A673 (cell line): ENCODE results near the gene TET1. TPM values are rescaled to one million over a fixed set of nuclear protein-coding genes. Genes with fewer than 3 reads are reported as not detected.

ENCODE experiments used
- BruUV-seq: library from RNA; stranded (reverse); fragments of 400-500 nt; replicated peaks from 2 replicates; lab custom pipeline; 2021; lab: Mats Ljungman, UMichigan
- CTCF ChIA-PET: fragments of 300-600 bp; sonication (Branson Sonifier 250); formaldehyde crosslinking; loops from one replicate; lab custom pipeline; 2022; ENCODE audit warnings: antibody characterized with exemption; lab: Charles Lee
- POLR2A ChIA-PET: fragments of 300-600 bp; sonication (Branson Sonifier 250); formaldehyde crosslinking; loops from one replicate; lab custom pipeline; 2022; ENCODE audit warnings: antibody characterized with exemption; ENCODE audit not compliant: low non-redundant PET; lab: Charles Lee
- DNase-seq: peaks from one replicate; pipeline ENCODE4 v3.0.0-alpha.2; 2015; ENCODE audit warnings: low spot score
- H3K27ac ChIP-seq: fragments of 200-600 bp; sonication (generic); 2 replicates; pipeline ENCODE4 v1.5.1; 2016; ENCODE audit warnings: mixed run types, low read depth, mild to moderate bottlenecking, mixed read lengths, antibody characterized with exemption, low read length; ENCODE audit not compliant: poor library complexity, severe bottlenecking
- H3K27me3 ChIP-seq: fragments of 200-600 bp; sonication (generic); replicated peaks from 2 replicates; pipeline ENCODE4 v1.6.1; 2017; ENCODE audit warnings: mixed run types, low read depth, mild to moderate bottlenecking, mixed read lengths, antibody characterized with exemption, low read length; ENCODE audit not compliant: insufficient read depth, poor library complexity
- H3K36me3 ChIP-seq: fragments of 200-600 bp; sonication (generic); 2 replicates; pipeline ENCODE4 v1.6.1; 2016; ENCODE audit warnings: mixed run types, mild to moderate bottlenecking, mixed read lengths, antibody characterized with exemption, low read length; ENCODE audit not compliant: insufficient read depth, poor library complexity, severe bottlenecking
- H3K4me1 ChIP-seq: fragments of 200-600 bp; sonication (generic); 2 replicates; pipeline ENCODE4 v1.6.1; 2017; ENCODE audit warnings: mixed run types, mild to moderate bottlenecking, mixed read lengths, antibody characterized with exemption, low read length; ENCODE audit not compliant: insufficient read depth, poor library complexity, severe bottlenecking
- H3K4me3 ChIP-seq: fragments of 200-600 bp; sonication (generic); 2 replicates; pipeline ENCODE4 v1.5.1; 2016; ENCODE audit warnings: low read depth, mixed run types, mild to moderate bottlenecking, mixed read lengths, low read length; ENCODE audit not compliant: poor library complexity, severe bottlenecking
- H3K9me3 ChIP-seq: fragments of 200-600 bp; sonication (generic); 2 replicates; pipeline ENCODE4 v1.6.1; 2016; ENCODE audit warnings: mixed run types, low read depth, mild to moderate bottlenecking, mixed read lengths, antibody characterized with exemption, low read length; ENCODE audit not compliant: poor library complexity, severe bottlenecking
- EZH2 ChIP-seq: fragments of 200-600 bp; sonication (generic); IDR thresholded peaks from 2 replicates; pipeline ENCODE4 v1.6.1; 2017; ENCODE audit warnings: borderline replicate concordance, low read depth, mild to moderate bottlenecking, mixed read lengths, antibody characterized with exemption, low read length; ENCODE audit not compliant: poor library complexity, severe bottlenecking
- intact Hi-C: fragments of 100-400 bp; cut with micrococcal nuclease; formaldehyde crosslinking; loops from one replicate; pipeline ENCODE4 v1.10.0; 2022; ENCODE audit not compliant: unreplicated experiment
- total RNA-seq: library from RNA; stranded (reverse); gene quantifications from 2 replicates; pipeline ENCODE4 v1.2.3, GENCODE V29; 2021
- TF ChIP-seq, protein P1 (sequence below): fragments of 300-800, 200-600 bp; sonication (generic); conservative IDR thresholded peaks from 2 replicates; pipeline ENCODE4 v1.5.1; 2017; ENCODE audit warnings: low read depth, mild to moderate bottlenecking, antibody characterized with exemption, low read length, moderate library complexity, mixed read lengths

TET1 gene
- total RNA-seq, 1 experiment from 2014 or later = 15.2 TPM

GRCh38 chr10:68668972-68669371, 108.8 kb downstream of the TET1 start:
- DNase-seq = no peak
- H3K9me3 ChIP-seq = no peaks in the 10 kb centered on the region
- no peak overlapping the region for H3K4me3 ChIP-seq
- no TSS peak for BruUV-seq
- ChIA-PET CTCF (no interaction called here), POLR2A (no interaction called here)
- H3K4me1 ChIP-seq = no peaks in the 10 kb centered on the region
- TF ChIP-seq, protein P1, sequence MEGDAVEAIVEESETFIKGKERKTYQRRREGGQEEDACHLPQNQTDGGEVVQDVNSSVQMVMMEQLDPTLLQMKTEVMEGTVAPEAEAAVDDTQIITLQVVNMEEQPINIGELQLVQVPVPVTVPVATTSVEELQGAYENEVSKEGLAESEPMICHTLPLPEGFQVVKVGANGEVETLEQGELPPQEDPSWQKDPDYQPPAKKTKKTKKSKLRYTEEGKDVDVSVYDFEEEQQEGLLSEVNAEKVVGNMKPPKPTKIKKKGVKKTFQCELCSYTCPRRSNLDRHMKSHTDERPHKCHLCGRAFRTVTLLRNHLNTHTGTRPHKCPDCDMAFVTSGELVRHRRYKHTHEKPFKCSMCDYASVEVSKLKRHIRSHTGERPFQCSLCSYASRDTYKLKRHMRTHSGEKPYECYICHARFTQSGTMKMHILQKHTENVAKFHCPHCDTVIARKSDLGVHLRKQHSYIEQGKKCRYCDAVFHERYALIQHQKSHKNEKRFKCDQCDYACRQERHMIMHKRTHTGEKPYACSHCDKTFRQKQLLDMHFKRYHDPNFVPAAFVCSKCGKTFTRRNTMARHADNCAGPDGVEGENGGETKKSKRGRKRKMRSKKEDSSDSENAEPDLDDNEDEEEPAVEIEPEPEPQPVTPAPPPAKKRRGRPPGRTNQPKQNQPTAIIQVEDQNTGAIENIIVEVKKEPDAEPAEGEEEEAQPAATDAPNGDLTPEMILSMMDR = no peak
- TF ChIP-seq EZH2 = no peak
- intact Hi-C loops = no loop called here
- peaks cover 38% of the 10 kb centered on the region for H3K36me3 ChIP-seq
- no peaks in the 10 kb centered on the region for H3K27me3 ChIP-seq
- no peak overlapping the region for H3K27ac ChIP-seq

- H3K4me1 ChIP-seq = no peaks in the 10 kb centered on the region
- no peak overlapping the region for H3K4me3 ChIP-seq
- no peak for DNase-seq
- no peaks in the 10 kb centered on the region for H3K27me3 ChIP-seq
- intact Hi-C loops = no loop called here
- BruUV-seq = no TSS peak
- no peaks in the 10 kb centered on the region for H3K9me3 ChIP-seq
- no peak overlapping the region for H3K27ac ChIP-seq
- ChIA-PET CTCF (no interaction called here), POLR2A (no interaction called here)
- peaks cover 49% of the 10 kb centered on the region for H3K36me3 ChIP-seq
- TF ChIP-seq EZH2 = no peak
- TF ChIP-seq, protein P1 = no peak
Measured at GRCh38 chr10:68684413-68684812, 124.3 kb downstream of the TET1 start.

DNA sequence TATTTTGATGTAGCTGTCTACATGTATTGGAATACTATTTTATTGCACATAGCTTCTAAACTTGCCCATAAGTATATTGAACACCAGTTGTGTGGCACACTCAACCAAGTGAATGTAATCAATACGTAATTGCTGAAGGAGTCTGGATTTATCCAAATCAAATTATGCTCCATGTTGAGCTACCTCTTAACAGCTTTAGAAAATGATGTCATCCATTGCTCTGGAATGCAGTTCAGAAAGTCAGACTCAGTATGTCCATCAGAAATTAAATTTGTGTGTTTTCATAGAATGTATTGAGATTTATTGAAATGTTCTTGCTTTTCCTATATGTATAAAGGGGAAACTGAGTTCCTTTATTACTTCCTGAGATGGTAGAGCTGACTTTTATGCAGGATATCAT, 135.9 kb downstream of the TET1 start:
- TF ChIP-seq EZH2 = no peak
- TF ChIP-seq, protein P1 = no peak
- no peak for DNase-seq
- Histone ChIP-seq H3K4me1 (peaks cover 5% of the 10 kb centered on the region), H3K27ac (no peak overlapping the region), H3K27me3 (no peaks in the 10 kb centered on the region), H3K9me3 (no peaks in the 10 kb centered on the region), H3K36me3 (peaks cover 12% of the 10 kb centered on the region), H3K4me3 (no peak overlapping the region)
- intact Hi-C loops = no loop called here
- ChIA-PET POLR2A (interaction anchor here (0.7 kb wide), 1 partner anchor 44 kb away, joined by 3 read pairs; no protein-coding TSS in a partner anchor), CTCF (interaction anchor here (1.2 kb wide), 1 partner anchor 145 kb away, joined by 4 read pairs; no protein-coding TSS in a partner anchor)
- BruUV-seq = no TSS peak
